GM23338 (cell line): Measurements from ENCODE around the gene TNC.

Source experiments
- CREB1 ChIP-seq: fragments of 250-450 bp; sonication (Bioruptor Pico); IDR thresholded peaks from 2 replicates; pipeline ENCODE4 v1.5.0; 2020; ENCODE audit warnings: low read depth, mild to moderate bottlenecking, moderate library complexity
- CTCF ChIP-seq, 2 experiments: fragments of 200-600 bp in 1 of 2; sonication (generic) in 1 of 2; conservative IDR thresholded peaks; 2 replicates each; pipeline versions ENCODE4 v1.5.1 to v1.6.1; 2016 to 2017; ENCODE audit warnings: antibody characterized with exemption in 2 of 2, low read depth in 2 of 2, mild to moderate bottlenecking in 2 of 2, moderate library complexity in 1 of 2
- ETS1 ChIP-seq: IDR thresholded peaks from 2 replicates; pipeline ENCODE4 v1.6.1; 2016; ENCODE audit warnings: antibody characterized with exemption
- EZH2 ChIP-seq: fragments of 200-600 bp; sonication (generic); IDR thresholded peaks from one replicate; pipeline ENCODE4 v1.8.0; 2017; ENCODE audit warnings: antibody characterized with exemption, mild to moderate bottlenecking, low read depth; ENCODE audit not compliant: unreplicated experiment
- EZH2phosphoT487 ChIP-seq: fragments of 200-600 bp; sonication (generic); IDR thresholded peaks from one replicate; pipeline ENCODE4 v1.8.1; 2018; ENCODE audit warnings: antibody characterized with exemption; ENCODE audit not compliant: unreplicated experiment
- JUNB ChIP-seq: IDR thresholded peaks from one replicate; pipeline ENCODE4 v1.6.1; 2016; ENCODE audit warnings: antibody characterized with exemption; ENCODE audit not compliant: unreplicated experiment
- NANOG ChIP-seq: IDR thresholded peaks from 2 replicates; pipeline ENCODE4 v1.6.1; 2016; ENCODE audit warnings: antibody characterized with exemption, borderline replicate concordance
- POLR2AphosphoS5 ChIP-seq: IDR thresholded peaks from 2 replicates; pipeline ENCODE4 v1.6.1; 2016; ENCODE audit warnings: antibody characterized with exemption, low read depth
- REST ChIP-seq: IDR thresholded peaks from one replicate; pipeline ENCODE4 v1.6.1; 2018; ENCODE audit warnings: antibody characterized with exemption; ENCODE audit not compliant: unreplicated experiment
- STAT1 ChIP-seq: IDR thresholded peaks from one replicate; pipeline ENCODE4 v1.6.1; 2016; ENCODE audit warnings: antibody characterized with exemption; ENCODE audit not compliant: unreplicated experiment
- ZNF114 ChIP-seq: fragments of 250-450 bp; sonication (Bioruptor Pico); IDR thresholded peaks from 2 replicates; pipeline ENCODE4 v1.5.0; 2020; ENCODE audit warnings: mild to moderate bottlenecking, moderate library complexity
- ZNF331 ChIP-seq: fragments of 250-450 bp; sonication (Bioruptor Pico); IDR thresholded peaks from 2 replicates; pipeline ENCODE4 v1.5.0; 2020; ENCODE audit warnings: low read depth, mild to moderate bottlenecking, moderate library complexity
- ZNF462 ChIP-seq: fragments of 250-450 bp; sonication (Bioruptor Pico); IDR thresholded peaks from 2 replicates; pipeline ENCODE4 v1.5.0; 2020; ENCODE audit warnings: mild to moderate bottlenecking, moderate library complexity

GRCh38 chr9:115127191-115127817 is 9.3 kb upstream of the TNC start:
- TF ChIP-seq CTCF (conservative IDR thresholded peaks at IDR 0.05; ENCODE audit: low read depth in 2 of 2) = no peak
- no peak for TF ChIP-seq CREB1
- TF ChIP-seq EZH2phosphoT487 = no peak
- TF ChIP-seq POLR2AphosphoS5 = no peak
- TF ChIP-seq REST = no peak
- no peak for TF ChIP-seq EZH2
- no peak for TF ChIP-seq ZNF114 (CRISPR knock-in tag)
- TF ChIP-seq STAT1 = no peak
- TF ChIP-seq ETS1 = no peak
- no peak for TF ChIP-seq NANOG
- TF ChIP-seq ZNF462 (CRISPR knock-in tag) = no peak
- no peak for TF ChIP-seq JUNB
- no peak for TF ChIP-seq ZNF331 (CRISPR knock-in tag)
